Pons (tissue), 1 donor: Measurements from ENCODE around the gene GABRR1.
A peak's percentile ranks its signal among the peaks of the same experiment; 100 is the strongest.
"Not testable (repeated sequence)": the region's sequence is repeated elsewhere in the genome, so short reads cannot be mapped to it uniquely, and the experiment has no call there.

Experiments used
- DNase-seq: peaks from one replicate; pipeline ENCODE4 v3.0.0-alpha.2; 2016; ENCODE audit warnings: low spot score

GABRR1 gene

DNA sequence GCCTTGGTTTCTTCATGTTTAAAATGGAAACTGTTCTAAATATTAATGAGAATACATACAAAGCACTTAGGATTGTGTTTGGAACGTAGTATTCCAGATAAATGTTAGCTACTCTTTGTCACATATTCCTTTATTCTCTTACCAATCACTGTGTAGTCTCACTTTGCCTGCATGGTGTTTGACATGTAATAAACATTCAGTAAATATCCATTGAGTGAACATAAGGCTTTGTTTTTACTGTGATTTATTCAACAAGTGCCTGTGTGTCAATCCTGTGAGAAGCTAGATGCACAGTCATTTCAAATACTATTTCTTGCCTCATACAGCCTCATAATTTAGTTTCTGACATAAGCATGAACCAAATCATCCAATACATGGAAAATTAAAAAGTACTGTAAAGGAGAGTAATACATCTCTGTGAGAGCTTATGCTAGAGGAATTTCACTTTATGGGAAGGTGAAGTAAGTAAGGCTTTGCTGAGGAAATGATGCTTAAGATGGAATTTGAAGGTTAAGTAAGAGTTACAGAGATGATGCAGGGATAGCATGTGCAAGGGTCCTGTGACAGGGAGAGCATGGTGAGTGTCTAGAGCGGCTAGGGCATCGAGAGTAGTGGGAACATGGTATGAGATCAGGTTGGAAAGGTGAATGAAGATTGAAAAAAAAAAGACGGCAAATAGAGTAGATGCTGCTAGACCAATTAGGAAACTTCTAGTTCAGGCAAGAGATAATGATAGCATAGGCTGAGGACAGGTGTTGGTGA, 56.6 kb downstream of the GABRR1 start:
- no peak for DNase-seq

DNA sequence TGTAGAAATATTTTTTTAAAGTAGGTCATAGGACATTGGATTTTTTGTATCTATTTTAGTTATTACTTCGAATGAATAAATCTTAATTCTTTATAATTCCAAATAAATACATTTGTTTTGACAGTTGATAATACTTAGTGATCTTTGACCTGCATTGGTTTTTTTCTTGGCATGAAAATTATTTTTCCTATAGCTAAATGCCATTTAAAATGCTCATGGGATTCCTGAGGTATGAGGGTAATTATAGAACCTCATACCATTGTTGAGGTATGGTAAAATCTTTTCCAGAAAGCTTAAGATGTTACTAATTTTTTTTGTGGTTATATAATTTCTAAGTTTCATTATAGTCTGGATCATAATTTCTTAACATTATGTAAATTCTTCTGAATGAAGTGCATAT, 63.0 kb downstream of the GABRR1 start:
- DNase-seq, result no peak

DNA sequence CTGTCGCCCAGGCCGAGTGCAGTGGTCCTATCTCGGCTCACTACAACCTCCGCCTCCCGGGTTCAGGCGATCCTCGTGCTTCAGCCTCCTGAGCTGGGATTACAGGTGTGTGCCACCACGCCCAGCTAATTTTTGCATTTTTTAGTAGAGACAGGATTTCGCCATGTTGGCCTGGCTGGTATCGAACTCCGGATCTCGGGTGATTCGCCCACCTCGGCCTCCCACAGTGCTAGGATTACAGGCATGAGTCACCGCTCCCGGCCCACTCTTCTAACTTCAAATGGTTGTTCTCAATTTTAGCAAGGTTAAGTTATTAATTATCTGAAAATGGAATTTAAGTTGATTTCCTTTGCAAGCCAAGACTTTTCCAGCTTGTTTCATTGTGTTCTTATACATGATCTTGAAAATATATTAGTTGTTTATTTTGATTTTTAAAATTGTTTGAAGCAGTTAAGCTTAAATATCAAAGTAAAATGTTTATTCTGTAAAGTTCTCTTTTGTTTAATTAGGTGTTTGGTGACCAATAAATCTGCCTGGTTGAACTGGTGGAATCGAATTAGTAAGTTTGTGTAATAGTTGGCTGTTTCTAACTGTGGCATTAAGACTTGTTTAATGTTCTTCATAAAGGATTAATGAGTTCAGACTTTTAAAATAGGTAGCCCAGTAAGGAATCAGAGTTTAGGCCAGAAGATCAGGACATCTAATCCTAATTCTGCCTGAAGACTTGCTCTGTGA, 69.0 kb downstream of the GABRR1 start:
- DNase-seq, result no peak

DNA sequence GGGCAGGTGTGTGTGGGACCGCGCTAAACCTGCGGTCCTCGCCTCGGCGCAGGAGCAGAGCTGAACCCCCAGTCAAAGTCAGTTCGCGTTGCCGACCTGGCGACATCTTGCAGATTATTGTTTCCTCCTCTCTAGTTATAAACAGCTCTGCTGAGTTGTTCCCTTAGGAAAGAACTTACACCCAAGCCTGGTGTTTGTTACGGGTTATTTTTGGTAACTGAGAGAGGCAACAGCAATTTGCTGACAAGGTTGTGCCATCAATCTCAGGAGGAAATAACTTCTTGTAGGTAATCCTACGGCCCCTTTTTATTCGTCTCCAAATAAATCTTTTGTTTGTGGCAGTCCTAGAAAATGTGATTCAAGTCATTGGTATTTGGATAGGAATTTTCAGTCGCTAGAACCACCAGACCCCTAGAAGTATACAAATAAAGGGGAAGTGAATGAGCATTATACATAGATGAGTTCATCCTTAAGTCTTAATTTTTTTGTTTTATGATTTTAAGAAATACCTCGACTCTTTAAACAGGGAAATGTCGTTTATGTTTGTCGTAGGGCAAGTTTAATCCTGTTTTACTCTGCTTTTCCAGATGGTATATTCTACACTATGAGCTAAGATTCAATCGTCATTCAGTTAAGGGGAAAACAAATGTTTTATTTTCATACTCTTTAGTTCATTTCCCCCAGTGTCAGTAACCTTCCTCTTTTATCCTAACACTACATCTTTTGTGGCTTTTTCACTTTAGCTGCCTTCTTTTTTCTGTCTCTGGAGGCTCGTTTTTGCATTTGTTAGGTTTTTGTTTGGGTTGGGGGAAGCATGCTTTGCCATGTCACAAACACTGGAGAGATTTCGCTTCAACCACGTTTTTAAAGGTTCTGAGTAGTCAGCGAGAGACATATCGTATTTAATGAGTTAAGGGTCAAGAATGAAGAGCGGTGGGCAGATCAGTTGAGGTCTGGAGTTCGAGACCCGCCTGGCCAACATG, 70.1 kb downstream of the GABRR1 start:
- peak; percentile 30 for DNase-seq

DNA sequence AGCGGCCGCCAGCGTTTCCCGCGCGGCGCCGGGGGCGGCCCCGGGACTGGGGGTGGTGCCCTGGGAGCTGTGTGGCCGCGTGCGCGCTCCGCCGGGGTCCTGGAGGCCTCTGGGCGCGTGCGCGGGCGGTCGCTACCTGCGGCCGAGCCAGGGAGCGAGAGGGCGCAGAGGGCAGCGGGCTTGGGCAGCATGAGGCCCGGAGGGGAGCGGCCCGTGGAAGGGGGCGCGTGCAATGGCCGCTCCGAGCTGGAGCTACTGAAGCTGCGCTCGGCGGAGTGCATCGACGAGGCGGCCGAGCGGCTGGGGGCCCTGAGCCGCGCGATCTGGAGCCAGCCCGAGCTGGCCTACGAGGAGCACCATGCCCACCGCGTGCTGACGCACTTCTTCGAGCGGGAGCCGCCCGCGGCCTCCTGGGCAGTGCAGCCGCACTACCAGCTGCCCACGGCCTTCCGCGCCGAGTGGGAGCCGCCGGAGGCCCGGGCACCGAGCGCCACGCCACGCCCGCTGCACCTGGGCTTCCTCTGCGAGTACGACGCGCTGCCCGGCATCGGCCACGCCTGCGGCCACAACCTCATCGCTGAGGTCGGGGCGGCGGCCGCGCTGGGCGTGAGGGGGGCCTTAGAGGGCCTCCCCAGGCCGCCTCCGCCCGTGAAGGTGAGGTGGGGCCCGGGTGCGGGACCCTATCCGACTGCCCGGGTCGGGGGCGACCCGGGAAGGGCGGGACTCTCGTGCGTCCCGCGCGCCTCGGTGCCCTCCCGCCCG, 71.0 kb downstream of the GABRR1 start, which contains the start of gene PM20D2:
Gene PM20D2 (plus strand): TSS at position 100 of the 762 bp plus-strand sequence. CDS start 90 bp downstream, at position 190.
- DNase-seq, result peak; percentile 37

- DNase-seq, result peak; percentile 32
Measured at GRCh38 chr6:89145091-89145955, 71.8 kb downstream of the GABRR1 start.

GRCh38 chr6:89144354-89144906, 72.7 kb downstream of the GABRR1 start:
- no peak for DNase-seq

DNA sequence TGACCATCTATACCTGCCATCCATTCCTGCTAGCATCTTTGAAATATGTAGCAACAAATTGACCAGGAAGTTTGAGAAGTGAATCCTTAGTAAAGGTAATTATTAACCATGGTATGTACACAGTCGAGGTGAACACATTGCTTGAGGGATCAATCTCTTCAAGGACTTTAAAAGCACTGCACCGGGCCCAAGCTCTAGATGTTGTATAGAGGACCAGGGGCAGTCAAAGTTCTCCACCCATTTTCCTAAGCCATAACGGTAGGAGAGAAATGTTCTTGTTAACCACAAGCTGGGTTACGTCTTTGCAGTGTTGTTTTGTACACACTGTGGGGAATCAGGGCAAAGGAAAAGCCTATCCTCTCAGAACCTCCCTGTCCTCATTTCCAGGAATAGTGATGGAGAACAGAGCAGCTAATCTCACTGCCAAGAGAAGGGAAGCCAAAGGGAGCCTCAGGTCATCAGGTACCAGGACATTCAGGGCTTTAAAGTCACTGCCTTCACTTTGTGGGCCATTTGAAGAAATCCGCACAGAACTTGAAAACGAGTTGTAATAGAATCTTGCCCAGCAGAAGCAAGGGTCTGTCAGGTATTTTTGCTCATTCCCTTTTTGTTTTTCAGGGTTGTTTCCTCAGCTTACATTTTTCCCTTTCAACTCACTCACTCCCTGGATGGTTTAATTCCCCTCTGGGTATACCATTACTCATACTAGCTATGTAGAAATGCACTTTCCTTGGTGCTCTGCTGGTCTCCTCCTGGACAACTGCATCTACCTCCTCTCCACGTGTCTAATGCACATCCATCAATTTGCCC, 76.6 kb downstream of the GABRR1 start:
- DNase-seq, result no peak

- DNase-seq, result no peak
Measured at GRCh38 chr6:89139509-89140346, 77.4 kb downstream of the GABRR1 start.

DNA sequence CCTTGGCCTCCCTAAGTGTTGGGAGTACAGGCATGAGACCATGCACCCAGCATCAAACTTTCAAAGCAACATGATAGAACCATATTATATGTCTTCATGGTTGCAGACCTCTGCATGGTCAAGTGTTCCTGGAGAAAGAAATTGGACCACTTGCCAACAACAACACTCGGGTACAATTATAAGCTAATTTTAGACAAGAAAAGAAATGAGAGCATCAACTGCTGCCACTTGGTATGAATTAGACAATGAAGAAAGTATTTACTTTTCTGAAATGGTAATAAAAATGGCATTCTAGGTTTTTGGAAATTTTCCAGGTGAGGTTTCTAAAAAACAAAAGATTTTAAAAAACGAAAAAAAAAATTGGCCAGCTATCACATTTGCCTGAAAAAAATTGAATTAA, 79.0 kb downstream of the GABRR1 start:
- DNase-seq, result no peak

DNA sequence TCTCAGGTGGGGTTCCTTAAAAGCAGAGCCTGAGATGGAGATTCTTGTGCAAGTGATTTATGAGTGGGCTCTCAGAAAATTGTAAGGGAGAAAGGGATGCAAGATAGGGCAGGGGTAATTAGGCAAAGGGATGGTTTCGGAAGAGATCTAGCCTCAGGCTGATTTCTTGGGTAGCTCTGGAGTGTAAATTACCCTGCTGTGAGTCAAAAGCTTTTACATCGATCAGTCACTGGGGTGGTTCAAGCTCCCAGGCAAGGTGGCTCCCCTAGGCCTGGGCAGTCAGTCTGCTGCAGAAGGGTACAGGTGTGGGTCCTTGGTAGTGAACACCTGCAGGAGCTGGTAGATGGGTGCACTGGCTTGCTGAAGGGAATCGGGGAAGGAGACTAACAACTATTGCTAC, 82.4 kb downstream of the GABRR1 start:
- no peak for DNase-seq

GRCh38 chr6:89133981-89134380, 83.2 kb downstream of the GABRR1 start:
- no peak for DNase-seq

- no peak for DNase-seq
Measured at GRCh38 chr6:89132057-89132456, 85.1 kb downstream of the GABRR1 start.

DNA sequence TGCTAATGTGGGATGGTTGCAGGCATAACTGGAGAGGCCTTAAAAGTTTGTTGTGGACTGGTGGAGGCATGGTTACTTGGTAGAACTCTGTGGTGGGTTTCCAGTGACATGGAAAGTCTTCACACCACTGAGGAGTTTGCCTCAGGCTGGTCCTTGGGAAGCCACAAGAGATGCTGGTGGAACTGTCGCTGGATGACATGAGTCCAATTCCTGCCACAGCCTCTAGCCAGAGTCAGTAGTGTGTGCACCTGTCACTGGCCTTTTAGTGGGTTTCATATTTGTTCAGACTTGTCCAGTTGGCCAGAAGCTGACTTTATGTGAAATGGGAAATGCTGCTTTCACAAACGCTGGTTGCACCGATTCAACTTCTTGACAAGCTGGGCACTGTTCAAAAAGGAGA, 85.6 kb downstream of the GABRR1 start:
- DNase-seq, result no peak

DNA sequence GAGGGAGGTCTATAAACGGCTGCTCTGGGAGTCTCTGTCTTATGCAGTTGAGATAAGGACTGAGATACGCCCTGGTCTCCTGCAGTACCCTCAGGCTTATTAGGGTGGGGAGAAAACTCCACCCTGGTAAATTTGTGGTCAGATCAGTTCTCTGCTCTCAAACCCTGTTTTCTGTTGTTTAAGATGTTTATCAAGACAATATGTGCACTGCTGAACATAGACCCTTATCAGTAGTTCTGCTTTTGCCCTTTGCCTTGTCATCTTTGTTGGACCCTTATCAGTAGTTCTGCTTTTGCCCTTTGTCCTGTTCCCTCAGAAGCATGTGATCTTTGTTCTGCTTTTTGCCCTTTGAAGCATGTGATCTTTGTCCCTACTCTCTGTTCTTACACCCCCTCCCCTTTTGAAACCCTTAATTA, 88.9 kb downstream of the GABRR1 start:
- DNase-seq, result not testable (repeated sequence)
